NCI-H1417 treated with DMSO at 0.1 percent for 48 hours (cell line): ENCODE data around the gene FGF10.

Source experiments
- DNase-seq: peaks from one replicate; lab custom pipeline; 2025; lab: John Stamatoyannopoulos, UW

Gene FGF10

DNA sequence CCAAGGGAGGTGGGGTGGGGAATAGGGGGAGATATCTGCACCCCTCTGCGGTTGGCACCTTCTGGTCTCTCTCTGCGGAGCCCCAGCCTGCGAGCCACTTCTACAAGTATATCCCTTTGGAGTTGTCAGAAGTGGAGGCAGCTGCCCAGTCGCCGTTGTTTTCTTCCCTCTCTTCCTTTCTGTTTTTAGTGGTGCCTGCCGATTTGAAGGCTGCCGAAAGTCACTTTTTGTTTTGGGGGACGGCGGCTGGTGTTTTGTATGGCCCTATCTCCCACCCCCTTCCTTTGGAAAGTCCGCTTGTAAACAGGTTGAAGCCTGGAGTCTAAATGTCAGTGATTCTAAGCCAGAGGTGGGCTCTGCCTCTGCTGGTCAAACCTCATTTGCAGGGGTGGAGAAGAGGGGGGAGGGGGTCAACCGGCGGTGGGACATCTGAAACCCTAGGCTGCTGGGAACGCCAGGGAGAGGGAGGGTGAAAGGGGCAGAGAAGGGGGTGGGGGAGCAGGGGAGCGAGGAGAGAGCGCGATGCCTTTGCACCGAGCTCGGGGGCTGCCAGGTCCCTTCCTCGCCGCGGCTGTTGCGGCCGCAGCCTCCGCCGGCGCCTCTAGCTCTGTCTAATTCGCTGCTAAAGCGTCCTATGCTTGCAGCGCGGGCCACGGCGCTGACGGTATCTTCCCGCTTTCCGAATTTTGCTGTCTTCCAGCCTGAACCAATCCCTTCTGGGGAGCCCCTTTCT lies at the start of gene FGF10:
FGF10 (minus strand) TSS at position 331 of the 733 bp plus-strand sequence. CDS start 738 bp downstream, outside the sequence.
- DNase-seq = no peak

DNA sequence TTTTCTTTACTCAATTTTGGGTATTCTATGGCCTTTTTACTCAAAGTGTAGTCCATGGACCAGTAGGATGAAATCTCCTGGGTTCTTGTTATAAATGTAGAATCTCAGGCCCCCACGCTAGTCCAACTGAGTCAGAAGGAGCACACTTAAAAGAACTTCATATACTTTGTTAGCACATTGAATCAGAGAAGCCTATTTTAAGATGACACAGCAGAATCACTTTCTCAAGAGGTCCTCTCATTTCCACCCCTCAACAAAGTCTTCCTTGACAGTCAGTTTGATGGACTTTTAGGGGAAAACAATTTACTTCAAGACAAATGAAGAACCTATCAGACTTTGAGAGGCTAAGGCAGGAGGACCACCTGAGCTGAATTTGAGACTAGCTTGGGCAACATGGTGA lies 37.7 kb upstream of the FGF10 start:
- DNase-seq = no peak

DNA sequence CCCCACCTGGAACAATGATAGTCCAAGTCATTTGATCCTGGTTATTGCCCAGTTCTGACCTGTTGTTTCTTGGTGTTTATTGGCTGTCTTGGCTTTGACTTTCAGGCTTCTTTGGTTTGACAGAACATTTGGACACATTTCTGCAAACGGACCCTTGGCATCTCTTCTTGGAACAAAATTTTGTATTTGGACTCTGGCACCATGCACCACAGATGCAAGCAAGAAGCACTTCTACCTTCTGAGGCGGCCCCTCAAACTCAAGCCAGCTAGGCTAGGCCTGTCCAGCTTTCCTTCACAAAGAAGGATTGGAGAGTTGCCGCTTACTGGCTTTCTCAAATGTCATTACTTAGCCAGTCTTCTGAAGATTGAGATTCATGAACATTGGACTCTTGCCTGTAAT lies 23.1 kb upstream of the FGF10 start:
- DNase-seq = no peak

DNA sequence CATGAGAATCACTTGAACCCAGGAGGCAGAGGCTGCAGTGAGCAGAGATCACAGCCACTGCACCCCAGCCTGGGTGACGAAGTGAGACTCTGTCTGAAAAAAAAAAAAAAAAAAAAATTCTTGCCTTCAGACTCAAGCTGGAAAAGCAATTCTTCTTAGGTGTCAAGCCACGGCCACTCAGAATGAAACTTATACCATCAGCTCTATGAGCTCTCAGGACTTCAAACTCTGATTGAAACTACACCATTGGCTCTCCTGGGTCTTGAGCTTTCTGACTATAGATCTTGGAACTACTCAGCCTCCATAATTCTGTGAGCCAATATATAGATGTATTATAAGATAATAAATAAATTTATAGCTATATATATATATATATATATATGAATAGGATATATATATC lies 12.9 kb upstream of the FGF10 start:
- no peak for DNase-seq

DNA sequence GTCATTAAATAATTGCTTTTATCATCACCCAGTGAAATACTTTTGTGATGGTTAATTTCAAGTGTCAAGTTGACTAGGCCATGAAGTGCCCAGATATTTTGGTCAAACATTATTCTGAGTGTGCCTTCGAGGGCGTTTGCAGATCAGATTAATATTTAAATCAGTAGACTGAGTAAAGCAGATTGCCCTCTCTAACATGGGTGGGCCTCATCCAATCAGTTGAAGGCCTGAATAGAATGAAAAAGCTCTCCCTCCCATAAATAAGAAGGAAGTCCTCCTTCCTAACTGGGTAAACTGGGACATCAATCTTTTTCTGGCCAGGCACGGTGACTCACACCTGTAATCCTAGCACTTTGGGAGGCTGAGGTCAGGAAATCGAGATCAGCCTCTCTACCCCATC lies 12.4 kb upstream of the FGF10 start:
- no peak for DNase-seq

DNA sequence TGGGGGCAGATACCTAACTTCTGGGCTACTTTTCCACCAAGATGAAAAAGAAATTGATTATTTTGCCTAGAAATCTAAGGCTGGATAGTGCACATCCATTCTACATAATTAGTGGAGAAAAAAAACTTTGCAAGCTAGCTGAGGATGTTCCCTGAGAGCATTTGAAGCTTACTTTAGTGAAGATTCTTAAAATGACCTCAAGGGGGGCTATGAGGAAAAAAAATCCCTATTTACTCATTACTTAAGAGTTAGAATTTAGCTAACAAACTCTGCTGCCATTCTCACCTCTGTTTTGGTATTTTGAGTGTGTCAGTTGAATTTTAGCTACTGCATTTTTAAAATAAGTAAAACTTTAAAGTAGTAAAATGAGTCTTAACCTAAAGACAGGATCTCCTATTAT lies 9.2 kb upstream of the FGF10 start:
- no peak for DNase-seq

DNA sequence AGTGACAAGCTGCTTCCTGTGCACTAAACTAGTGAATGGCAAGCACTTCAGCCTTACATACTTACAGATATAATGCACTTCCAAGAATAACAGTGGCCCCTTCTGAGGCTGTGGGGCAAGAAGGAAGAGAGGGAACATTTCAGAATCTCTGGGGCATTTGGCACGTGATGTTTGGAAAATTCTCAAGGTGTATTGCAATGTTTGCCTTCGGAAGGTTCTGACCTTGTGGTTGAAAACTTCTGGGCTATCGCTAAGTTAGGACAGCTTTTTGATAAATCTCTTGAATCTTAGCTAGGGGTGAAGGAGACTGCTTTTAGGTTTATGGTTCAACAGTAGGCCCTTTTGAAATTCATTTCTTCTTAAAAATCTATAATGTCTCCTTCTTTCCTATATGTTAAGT lies 7.1 kb upstream of the FGF10 start:
- DNase-seq = no peak

DNA sequence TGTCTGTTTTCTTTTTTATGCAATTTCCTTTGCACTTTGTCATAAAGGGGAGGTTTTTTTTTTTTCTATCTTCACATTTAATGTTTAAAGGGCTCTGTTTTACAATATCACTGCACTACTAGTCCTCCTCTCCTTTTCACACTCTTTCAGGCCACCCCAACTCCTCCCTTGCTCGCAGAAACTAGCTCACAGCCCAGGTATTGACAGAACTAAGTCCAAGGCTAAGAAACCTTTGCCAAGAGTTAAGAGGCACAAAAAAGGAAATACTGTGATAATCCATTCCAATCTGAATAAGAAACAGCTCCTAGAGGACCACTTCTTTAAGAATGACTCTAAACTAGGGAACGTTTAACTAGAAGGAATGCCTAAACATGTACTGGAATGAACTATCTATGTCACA lies 1.1 kb upstream of the FGF10 start:
- no peak for DNase-seq

DNA sequence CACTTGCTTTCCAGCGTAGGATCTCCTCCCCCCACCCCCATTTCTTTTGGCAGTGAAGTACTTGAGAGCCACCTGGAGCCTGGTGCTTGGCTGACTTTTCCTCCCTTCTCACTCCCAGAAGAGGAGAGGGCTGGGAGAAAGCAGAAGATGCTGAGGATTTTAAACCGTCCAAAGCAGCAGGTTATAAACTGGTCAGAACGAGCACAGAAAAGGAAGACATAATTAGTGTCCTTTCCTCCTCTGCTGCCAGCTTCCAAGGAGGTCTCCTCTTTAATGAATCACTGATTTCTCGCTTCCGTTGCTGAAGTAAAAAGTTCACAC lies 563 bp upstream of the FGF10 start:
- no peak for DNase-seq

DNA sequence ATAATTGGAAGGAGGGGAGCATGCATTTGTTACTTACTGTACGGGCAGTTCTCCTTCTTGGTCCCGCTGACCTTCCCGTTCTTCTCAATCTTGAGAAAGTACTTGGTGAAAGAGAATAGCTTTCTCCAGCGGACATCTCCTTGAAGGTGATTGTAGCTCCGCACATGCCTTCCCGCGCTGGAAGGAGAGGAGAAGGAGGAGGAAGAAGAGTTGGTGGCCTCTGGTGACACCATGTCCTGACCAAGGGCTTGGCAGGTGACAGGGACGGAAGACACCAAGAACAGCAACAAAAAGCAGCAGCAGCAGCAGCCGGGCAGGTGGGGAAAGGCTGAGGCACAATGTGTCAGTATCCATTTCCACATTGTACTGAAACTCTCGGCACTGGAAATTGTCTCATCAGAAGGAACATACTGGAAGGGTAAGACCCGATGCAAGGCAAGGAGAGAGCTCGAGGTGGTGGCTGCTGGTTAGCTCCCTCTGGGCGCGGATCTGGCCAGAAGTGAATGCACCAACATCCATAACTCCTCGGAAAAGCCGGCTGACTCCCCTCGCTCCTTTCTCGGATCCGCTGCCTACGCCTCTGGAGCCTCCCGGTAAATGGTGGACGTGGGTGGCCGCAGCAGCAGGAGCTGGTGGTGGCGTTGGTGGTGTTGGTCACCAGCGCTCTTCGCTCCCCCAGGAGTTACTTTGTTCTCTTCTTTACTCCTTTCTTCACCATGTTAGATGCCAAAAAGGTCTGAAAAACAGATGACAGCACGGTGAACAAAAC lies 715 bp downstream of the FGF10 start:
- no peak for DNase-seq

DNA sequence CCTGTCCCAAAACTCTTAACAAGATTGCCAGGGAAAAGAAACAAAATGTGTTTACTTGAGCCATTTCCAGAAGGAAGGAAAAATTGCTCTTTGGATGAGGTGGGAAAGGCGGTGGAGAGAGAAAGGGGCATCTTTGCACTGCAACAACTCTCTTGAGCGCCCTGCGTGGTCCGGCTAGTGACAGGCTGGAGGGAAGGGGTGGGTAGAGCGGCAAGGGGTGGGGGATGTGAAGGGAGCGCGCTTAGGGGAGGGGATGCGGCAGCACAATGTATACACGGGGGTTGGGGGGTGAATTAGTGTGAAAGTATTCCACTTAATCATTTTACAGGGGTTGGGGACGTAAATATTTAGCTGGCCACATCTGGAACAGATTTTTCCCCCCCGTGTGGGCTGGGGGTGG lies 1.3 kb downstream of the FGF10 start:
- no peak for DNase-seq

DNA sequence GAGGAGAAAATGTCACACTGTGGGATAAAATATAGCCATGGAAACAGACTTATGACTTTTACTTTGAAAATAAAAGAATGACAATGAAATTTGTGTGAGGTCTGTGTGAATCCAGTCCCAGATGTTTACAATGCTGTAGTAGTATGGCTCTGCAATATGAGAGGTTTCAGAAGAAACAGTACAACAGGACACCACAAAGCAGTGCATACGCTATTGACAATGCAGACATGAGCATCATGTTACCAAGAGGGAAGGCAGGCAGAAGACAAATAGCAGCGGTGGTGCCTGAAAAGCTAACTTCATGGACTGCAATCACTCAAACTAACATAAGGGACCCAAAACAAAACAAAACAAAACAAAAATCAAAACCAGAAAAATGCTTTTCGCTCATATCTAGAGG lies 1.8 kb downstream of the FGF10 start:
- DNase-seq = no peak

DNA sequence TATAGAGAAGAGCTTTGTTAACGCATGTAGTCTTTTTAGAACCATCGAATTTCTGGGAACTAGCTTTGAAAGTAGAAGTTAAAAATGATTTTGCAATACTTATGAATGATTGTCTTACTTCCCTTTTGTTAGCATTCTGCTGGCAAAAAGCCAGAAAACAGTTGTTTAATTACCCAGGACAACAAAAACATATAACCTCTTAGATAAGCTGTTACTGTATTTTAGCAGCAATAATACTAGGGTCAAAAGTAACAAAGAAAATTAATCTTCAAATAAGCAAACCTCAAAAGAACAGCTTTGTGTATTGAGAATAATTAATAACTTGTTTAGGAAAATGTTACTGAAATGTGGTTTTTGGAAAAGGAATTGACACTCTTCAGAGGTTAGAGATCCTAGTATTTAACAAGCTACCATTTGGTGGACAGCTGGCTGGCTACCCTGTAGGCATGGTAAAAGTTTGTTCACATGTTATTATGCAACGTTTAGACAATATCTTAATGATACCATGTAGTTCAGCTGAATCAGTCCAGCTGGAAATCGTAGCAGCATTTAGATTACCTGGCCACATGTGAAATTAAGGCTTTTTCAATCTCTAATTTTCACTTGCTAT lies 3.8 kb downstream of the FGF10 start:
- no peak for DNase-seq

DNA sequence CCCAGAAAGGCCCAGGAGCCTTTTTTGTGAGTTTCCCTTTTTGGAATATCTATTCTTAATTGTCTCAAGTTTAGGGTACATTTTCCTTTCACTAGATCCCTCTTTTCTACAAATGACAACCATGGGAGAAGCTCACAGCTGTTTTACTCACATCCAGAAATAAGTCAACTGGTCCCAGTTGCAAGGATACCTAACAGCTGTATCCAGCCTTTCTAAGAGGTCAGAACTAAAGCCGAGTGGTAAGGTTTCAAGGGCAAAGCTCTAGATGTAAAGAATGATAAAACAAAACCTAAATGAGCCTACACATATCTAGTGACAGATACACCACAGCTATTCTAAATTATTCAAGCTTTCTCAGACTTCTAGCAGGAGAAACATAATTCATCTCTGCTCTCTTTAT lies 4.4 kb downstream of the FGF10 start:
- no peak for DNase-seq

DNA sequence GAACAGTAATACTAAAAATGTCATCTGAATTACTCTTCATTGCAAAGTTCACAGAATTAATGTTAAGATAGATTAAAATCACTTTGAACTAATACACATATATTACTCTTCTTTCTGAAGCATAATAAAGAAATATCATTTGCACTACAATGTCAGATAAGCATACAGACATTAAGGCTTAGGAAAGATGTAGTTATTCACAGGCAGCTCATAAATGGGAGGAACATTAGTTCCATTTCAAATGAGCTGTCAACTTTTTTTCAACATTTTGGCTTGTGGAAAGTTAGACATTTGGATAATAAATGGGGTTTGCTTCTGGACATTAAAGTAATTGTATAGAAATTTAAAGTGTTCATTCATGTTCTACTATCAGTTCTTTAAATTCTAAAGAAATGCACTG lies 6.3 kb downstream of the FGF10 start:
- no peak for DNase-seq

DNA sequence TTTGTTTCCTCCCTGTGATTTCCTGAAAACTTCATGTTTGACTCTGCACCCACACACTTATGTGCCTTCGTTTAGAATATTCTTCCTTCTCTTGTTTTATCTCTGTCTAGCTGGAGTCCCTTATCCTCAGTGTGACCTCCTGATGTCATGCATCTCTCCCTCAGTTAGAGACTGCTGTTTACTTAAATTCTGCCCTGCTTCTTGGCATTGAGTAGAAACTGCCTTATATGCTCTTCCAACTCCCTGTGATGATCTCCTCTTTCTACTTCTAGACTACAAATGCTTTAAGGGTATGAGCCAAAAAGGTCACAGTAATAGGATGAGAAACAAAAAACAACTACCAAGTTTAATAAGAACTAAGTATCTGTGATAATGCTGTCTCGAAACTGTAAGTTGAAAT lies 12.2 kb downstream of the FGF10 start:
- DNase-seq = no peak

DNA sequence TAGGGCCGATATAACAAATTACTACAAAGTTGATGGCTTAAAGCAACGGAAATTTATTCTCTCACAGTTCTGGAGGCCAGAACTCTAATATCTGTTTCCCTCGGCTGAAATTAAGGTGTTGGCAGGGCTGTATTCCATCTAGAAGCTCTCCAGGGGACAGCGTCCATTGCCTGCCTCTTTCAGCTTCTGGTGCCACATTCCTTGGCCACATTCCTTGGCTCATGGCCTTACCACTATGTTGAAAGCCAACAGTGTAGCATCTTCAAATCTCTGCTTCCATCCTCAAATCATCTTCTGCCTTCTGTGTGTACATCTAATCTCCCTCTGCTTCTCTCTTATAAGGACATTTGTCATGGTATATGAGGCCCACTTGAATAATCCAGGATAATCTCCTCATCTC lies 17.2 kb downstream of the FGF10 start:
- no peak for DNase-seq

DNA sequence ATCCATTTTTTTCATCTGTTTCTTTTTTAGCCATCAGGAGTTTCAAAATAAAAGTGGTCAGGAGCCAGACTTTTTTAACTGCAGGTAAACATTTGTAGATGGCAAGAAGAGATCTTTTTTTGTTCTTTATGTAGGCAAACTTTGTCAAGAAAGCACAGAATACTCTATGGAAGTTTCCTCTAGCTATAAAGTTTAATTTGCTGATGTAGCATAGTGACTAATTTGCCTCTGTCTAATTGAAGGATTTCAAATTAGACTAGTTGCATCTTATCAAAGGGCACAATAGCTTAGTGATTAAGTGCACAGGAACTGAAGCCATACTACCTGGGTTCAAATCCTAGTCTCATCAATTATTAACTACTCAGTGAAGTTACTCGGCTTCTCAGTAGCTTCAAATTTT lies 22.0 kb downstream of the FGF10 start:
- DNase-seq = no peak

DNA sequence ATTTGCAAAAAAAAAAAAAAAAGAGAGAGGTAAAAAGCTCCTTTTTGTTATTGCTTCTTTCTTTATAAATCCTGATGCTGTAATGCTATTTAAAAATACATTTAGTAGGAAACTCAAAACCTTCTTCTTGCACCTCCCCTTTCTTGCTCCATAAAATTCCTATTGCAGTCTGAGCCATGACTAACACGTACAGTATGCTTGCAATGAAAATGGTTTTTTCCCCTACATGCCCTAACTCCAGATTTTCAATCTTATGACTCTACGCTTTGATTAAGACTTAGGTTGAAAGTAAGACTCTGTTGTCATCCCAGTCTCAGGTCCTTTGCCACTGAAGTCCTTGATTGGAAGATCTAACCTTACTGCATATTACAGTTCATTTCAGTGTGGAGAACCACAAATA lies 23.9 kb downstream of the FGF10 start:
- DNase-seq = no peak

DNA sequence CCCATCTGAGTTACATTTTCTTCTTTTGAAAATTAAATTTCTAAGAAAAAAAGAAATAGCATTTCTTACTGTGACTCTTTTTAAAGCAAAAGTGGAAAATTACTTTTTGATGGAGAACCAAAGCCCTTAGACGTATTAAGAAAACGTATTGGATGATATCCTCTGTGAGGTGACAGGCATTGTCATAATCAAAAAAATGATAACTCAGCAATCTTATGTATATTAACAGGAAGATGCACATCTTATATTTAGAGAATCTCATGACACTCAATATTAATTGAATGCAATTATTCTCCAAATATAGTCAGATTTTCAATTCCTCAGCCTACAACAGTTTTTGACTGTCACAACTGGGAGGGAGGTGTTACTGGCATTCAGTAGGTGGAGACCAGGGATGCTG lies 25.1 kb downstream of the FGF10 start:
- DNase-seq = no peak

DNA sequence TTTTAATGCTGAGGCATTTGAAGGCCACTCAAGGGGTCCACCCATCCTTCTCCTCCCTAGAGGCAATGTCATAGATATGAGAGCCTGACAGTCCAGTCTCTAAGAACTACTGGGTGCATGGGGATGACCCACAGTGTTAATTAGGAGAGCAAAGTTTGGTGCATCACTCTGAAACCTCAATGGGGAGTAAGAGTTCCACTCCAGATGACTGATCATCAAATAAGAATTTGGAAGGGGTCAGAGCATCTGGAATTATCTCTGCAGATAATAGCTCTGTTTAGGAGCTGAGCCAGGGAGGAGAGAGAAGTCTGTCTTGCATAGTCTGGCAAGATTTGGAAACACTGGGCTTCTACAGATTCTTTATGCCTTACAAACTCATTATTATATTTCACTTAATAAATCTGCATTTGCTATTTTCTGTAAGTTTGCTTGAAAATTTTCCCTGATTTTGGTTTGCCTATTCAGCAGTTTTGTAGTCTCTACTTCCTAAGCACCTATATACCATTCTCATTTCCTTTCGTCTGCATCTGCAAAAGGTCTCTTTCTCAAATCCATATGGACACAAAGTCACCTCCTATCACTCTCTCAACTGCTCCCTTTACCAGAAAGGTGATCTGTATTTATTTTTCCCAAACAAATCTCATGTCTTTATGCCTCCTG lies 27.7 kb downstream of the FGF10 start:
- DNase-seq = no peak

DNA sequence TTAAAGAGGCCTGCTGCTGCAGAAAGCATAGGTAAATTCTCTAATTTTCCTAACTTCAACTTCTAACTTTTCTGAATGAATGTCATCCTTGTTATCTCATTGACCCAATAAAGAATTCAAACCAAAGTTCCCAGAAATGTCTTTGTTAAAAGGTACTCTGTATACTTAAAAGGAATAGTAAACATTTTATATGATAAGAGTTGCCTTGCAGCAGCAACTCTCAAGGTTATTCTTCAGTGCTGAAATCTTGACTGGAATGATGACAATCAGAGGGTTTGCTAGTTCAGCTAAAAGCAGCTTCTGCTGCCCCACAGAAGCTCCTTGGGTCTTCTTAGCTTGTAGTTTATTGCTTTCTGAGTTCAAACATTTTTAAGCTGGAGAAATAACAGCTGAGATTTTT lies 28.3 kb downstream of the FGF10 start:
- no peak for DNase-seq

DNA sequence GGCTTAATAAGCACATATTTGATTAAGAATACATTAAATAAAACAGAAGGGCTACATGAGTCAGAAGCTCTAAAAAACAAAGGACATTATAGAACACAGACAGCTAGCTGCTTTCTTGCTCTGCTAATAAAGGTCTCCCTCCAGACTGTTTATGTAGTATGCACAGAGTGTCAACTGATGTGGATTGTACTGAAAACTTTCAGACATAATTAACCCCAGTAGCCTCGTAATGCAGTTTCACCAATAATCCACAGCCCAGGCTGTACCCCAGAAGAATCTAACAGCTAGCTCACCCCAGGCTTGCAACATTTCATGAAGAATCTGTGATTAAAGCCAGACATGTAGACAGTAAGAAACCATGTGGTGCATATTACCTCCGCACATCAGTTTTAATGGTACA lies 30.8 kb downstream of the FGF10 start:
- no peak for DNase-seq
